Testis (tissue), 2 donors: ENCODE measurements around the gene SPI1.

Source experiments
- POLR2A ChIP-seq: fragments of 450-650 bp; IDR thresholded peaks from one replicate; pipeline ENCODE4 v1.6.1; 2017; ENCODE audit warnings: antibody characterized with exemption, mild to moderate bottlenecking, moderate library complexity
- TF ChIP-seq, protein P1 (sequence below), 3 experiments: fragments of 450-650 bp in 2 of 3; fragments of 200-600 bp in 1 of 3; sonication (generic) in 1 of 3; IDR thresholded peaks; one replicate each; pipeline ENCODE4 v1.5.1; 2016 to 2019; ENCODE audit warnings: antibody characterized with exemption in 3 of 3, mild to moderate bottlenecking in 2 of 3, moderate library complexity in 1 of 3

- TF ChIP-seq, protein P1, sequence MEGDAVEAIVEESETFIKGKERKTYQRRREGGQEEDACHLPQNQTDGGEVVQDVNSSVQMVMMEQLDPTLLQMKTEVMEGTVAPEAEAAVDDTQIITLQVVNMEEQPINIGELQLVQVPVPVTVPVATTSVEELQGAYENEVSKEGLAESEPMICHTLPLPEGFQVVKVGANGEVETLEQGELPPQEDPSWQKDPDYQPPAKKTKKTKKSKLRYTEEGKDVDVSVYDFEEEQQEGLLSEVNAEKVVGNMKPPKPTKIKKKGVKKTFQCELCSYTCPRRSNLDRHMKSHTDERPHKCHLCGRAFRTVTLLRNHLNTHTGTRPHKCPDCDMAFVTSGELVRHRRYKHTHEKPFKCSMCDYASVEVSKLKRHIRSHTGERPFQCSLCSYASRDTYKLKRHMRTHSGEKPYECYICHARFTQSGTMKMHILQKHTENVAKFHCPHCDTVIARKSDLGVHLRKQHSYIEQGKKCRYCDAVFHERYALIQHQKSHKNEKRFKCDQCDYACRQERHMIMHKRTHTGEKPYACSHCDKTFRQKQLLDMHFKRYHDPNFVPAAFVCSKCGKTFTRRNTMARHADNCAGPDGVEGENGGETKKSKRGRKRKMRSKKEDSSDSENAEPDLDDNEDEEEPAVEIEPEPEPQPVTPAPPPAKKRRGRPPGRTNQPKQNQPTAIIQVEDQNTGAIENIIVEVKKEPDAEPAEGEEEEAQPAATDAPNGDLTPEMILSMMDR (IDR thresholded peaks at IDR 0.05), result no peak
- no peak for TF ChIP-seq POLR2A
Measured at GRCh38 chr11:47398011-47398410, 19.7 kb upstream of the SPI1 start.
